HepG2 (cell line): ENCODE results near the gene ESPNL. TPM values are rescaled to one million over a fixed set of nuclear protein-coding genes. Genes with fewer than 3 reads are reported as not detected.
A peak's percentile ranks its signal among the peaks of the same experiment; 100 is the strongest.

Experiments
- AFF4 ChIP-seq: sonication (generic); formaldehyde crosslinking; IDR thresholded peaks from 2 replicates; pipeline ENCODE4 v1.4.0; 2020; ENCODE audit warnings: missing genetic modification reagents
- ATF6 ChIP-seq: sonication (generic); formaldehyde crosslinking; conservative IDR thresholded peaks from 2 replicates; pipeline ENCODE4 v1.4.0; 2020; ENCODE audit warnings: missing genetic modification reagents
- CREB3 ChIP-seq: sonication (generic); formaldehyde crosslinking; IDR thresholded peaks from 2 replicates; pipeline ENCODE4 v1.5.0; 2020; ENCODE audit warnings: missing genetic modification reagents
- FOSL2 ChIP-seq: sonication (generic); formaldehyde crosslinking; IDR thresholded peaks from 2 replicates; pipeline ENCODE4 v1.4.0; 2020; ENCODE audit warnings: missing genetic modification reagents
- ISX ChIP-seq: sonication (generic); formaldehyde crosslinking; conservative IDR thresholded peaks from 2 replicates; pipeline ENCODE4 v1.5.0; 2020; ENCODE audit warnings: missing genetic modification reagents
- NCOA2 ChIP-seq: sonication (generic); formaldehyde crosslinking; IDR thresholded peaks from 2 replicates; pipeline ENCODE4 v1.8.0; 2022; ENCODE audit warnings: inconsistent platforms
- NFE2L1 ChIP-seq: sonication (generic); formaldehyde crosslinking; IDR thresholded peaks from 2 replicates; pipeline ENCODE4 v1.4.0; 2020; ENCODE audit warnings: missing genetic modification reagents, mild to moderate bottlenecking, borderline replicate concordance
- NFIC ChIP-seq: IDR thresholded peaks from 2 replicates; pipeline ENCODE4 v1.6.1; 2012; ENCODE audit warnings: mild to moderate bottlenecking, low read length, inconsistent platforms
- PHB2 ChIP-seq: fragments of 450-650 bp; IDR thresholded peaks from 2 replicates; pipeline ENCODE4 v1.6.1; 2018; ENCODE audit not compliant: partially characterized antibody
- PPARG ChIP-seq: conservative IDR thresholded peaks from 2 replicates; pipeline ENCODE4 v1.6.1; 2016; ENCODE audit warnings: missing biosample characterization, missing genetic modification reagents
- RXRB ChIP-seq: IDR thresholded peaks from 2 replicates; pipeline ENCODE4 v1.6.1; 2016; ENCODE audit warnings: borderline replicate concordance, missing genetic modification reagents, missing compliant biosample characterization
- SOX6 ChIP-seq, 2 experiments: fragments of 450-650 bp in 1 of 2; sonication (generic) in 1 of 2; formaldehyde crosslinking in 1 of 2; IDR thresholded peaks; 2 replicates each; pipeline versions ENCODE4 v1.4.0 to v1.6.1; 2017 to 2020; ENCODE audit warnings: antibody characterized with exemption in 1 of 2, mild to moderate bottlenecking in 1 of 2, missing genetic modification reagents in 1 of 2
- ZBTB38 ChIP-seq: sonication (generic); formaldehyde crosslinking; IDR thresholded peaks from 2 replicates; pipeline ENCODE4 v1.5.1; 2020; ENCODE audit warnings: mild to moderate bottlenecking, missing genetic modification reagents
- ZNF362 ChIP-seq: sonication (generic); formaldehyde crosslinking; IDR thresholded peaks from 2 replicates; pipeline ENCODE4 v1.4.0; 2020; ENCODE audit warnings: missing genetic modification reagents, mild to moderate bottlenecking, borderline replicate concordance
- ZNF562 ChIP-seq: sonication (generic); formaldehyde crosslinking; IDR thresholded peaks from 2 replicates; pipeline ENCODE4 v1.8.0; 2022; ENCODE audit warnings: missing genetic modification reagents, borderline replicate concordance
- ZNF672 ChIP-seq: sonication (generic); formaldehyde crosslinking; IDR thresholded peaks from 2 replicates; pipeline ENCODE4 v1.8.1; 2022; ENCODE audit warnings: missing genetic modification reagents
- ZNF768 ChIP-seq: sonication (generic); formaldehyde crosslinking; IDR thresholded peaks from 2 replicates; pipeline ENCODE4 v1.4.0; 2020; ENCODE audit warnings: missing genetic modification reagents
- ZNF790 ChIP-seq: sonication (generic); formaldehyde crosslinking; IDR thresholded peaks from 2 replicates; pipeline ENCODE4 v1.8.0; 2022; ENCODE audit warnings: missing genetic modification reagents, mild to moderate bottlenecking, borderline replicate concordance
- polyA plus RNA-seq, 8 experiments: library from polyadenylated mRNA; depleted of rRNA in 3 of 8; stranded (reverse) in 7 of 8; unstranded in 1 of 8; fragments of >200 nt; fragmentation: Illumina TruSeq in 4 of 8; extraction: Trizol in 4 of 8; gene quantifications; 2 replicates each; pipeline versions ENCODE4 v1.2.1 to v1.2.3, GENCODE V29; 2011 to 2016; ENCODE audit warnings: low read depth in 4 of 8, missing spikeins in 1 of 8, mixed read lengths in 1 of 8; ENCODE audit not compliant: insufficient read depth in 1 of 8
- total RNA-seq, 5 experiments: library from RNA; depleted of rRNA; stranded (reverse); fragments of >200 nt; fragmentation: Illumina TruSeq; extraction: Trizol; gene quantifications; 2 replicates each; pipeline ENCODE4 v1.2.3, GENCODE V29; 2016; ENCODE audit warnings: low read depth in 1 of 5

Gene ESPNL
- total and polyA plus RNA-seq, 2 of the 13 experiments (the other 11 are each of a cell fraction or from before 2014, with no cell fraction given) = 0.45 to 0.80 TPM

GRCh38 chr2:238079874-238080327 is 20.2 kb upstream of the ESPNL start (continued):
- TF ChIP-seq ZNF362 (CRISPR knock-in tag) (peak; percentile 58; the same call in 1 of the 2 replicates), CREB3 (CRISPR knock-in tag) (peak; percentile 73; the same call in 1 of the 2 replicates), RXRB (CRISPR knock-in tag) (peak; percentile 97), PHB2 (no peak), ZNF768 (CRISPR knock-in tag) (no peak), ZNF790 (CRISPR knock-in tag) (no peak), ISX (no peak), NFE2L1 (CRISPR knock-in tag) (no peak), NFIC (peak; percentile 96), ZBTB38 (CRISPR knock-in tag) (no peak), NCOA2 (peak; percentile 95), ATF6 (peak; percentile 69; the same call in 1 of the 2 replicates), AFF4 (CRISPR knock-in tag) (no peak), ZNF672 (CRISPR knock-in tag) (no peak), SOX6 (IDR thresholded peaks at IDR 0.05) (no peak), SOX6 (CRISPR knock-in tag; IDR thresholded peaks at IDR 0.05) (peak; percentile 95), ZNF562 (no peak), PPARG (peak; percentile 89), FOSL2 (CRISPR knock-in tag) (peak; percentile 1; the same call in 1 of the 2 replicates)
